Right lobe of liver (tissue), 4 donors: ENCODE data around the gene C4BPB.

Source experiments
- CTCF ChIP-seq, 4 donors: fragments of 200-600 bp in 3 of 4; fragments of 450-650 bp in 1 of 4; IDR thresholded peaks; one replicate each; pipeline versions ENCODE4 v1.5.1 to v1.8.0; 2016 to 2022; ENCODE audit warnings: antibody characterized with exemption in 4 of 4, mild to moderate bottlenecking in 2 of 4
- POLR2A ChIP-seq: fragments of 450-650 bp; IDR thresholded peaks from one replicate; pipeline ENCODE4 v1.6.1; 2017; ENCODE audit warnings: antibody characterized with exemption, mild to moderate bottlenecking
- donor health status: DM: no; HTN: no; CAD: no.
- donor health status: DM: no; HTN: no; CAD: no.
- donor health status: DM: no; HTN: yes; CAD: no.

- no peak for TF ChIP-seq CTCF (IDR thresholded peaks at IDR 0.05)
- TF ChIP-seq POLR2A = no peak
These were observed 34.2 kb upstream of the C4BPB start for GRCh38 chr1:207054491-207054890.
